GM21786 (cell line): ENCODE results near the gene GNG2.

Experiments used
- ATAC-seq: cut with Tn5 transposase; IDR thresholded peaks from one replicate; pipeline ENCODE4 v1.9.1; 2021; ENCODE audit not compliant: unreplicated experiment

Gene GNG2

GRCh38 chr14:51860164-51860824, at the start of gene GNG2:
TSS of gene GNG2 (plus strand) at chr14:51860612. CDS start at chr14:51950679, 90,067 bp downstream.
- ATAC-seq: peak; percentile 93

GRCh38 chr14:51811706-51812105, 48.7 kb upstream of the GNG2 start:
- no peak for ATAC-seq

- ATAC-seq: no peak
These were observed 44.4 kb upstream of the GNG2 start for GRCh38 chr14:51816031-51816430.

GRCh38 chr14:51817326-51817725, 43.1 kb upstream of the GNG2 start:
- ATAC-seq: no peak

- ATAC-seq: no peak
These were observed 41.5 kb upstream of the GNG2 start for GRCh38 chr14:51818748-51819380.

- no peak for ATAC-seq
These were observed 38.6 kb upstream of the GNG2 start for GRCh38 chr14:51821822-51822221.

- no peak for ATAC-seq
These were observed 37.9 kb upstream of the GNG2 start for GRCh38 chr14:51822499-51822898.

- ATAC-seq: no peak
These were observed 36.7 kb upstream of the GNG2 start for GRCh38 chr14:51823706-51824105.

- ATAC-seq: no peak
These were observed 36.2 kb upstream of the GNG2 start for GRCh38 chr14:51824191-51824590.

GRCh38 chr14:51825926-51826325, 34.5 kb upstream of the GNG2 start:
- no peak for ATAC-seq

GRCh38 chr14:51828017-51828797, 32.2 kb upstream of the GNG2 start:
- ATAC-seq: peak; percentile 99

- ATAC-seq: no peak
These were observed 26.2 kb upstream of the GNG2 start for GRCh38 chr14:51834240-51834639.

GRCh38 chr14:51836417-51836816, 24.0 kb upstream of the GNG2 start:
- ATAC-seq: no peak

- peak; percentile 32 for ATAC-seq
These were observed 16.1 kb upstream of the GNG2 start for GRCh38 chr14:51844081-51844881.

- ATAC-seq: no peak
These were observed 14.6 kb upstream of the GNG2 start for GRCh38 chr14:51845811-51846210.

- peak; percentile 75 for ATAC-seq
These were observed 13.6 kb upstream of the GNG2 start for GRCh38 chr14:51846631-51847488.

- ATAC-seq: no peak
These were observed 13.0 kb upstream of the GNG2 start for GRCh38 chr14:51847489-51847796.

GRCh38 chr14:51848120-51848519, 12.3 kb upstream of the GNG2 start:
- no peak for ATAC-seq

GRCh38 chr14:51849097-51849496, 11.3 kb upstream of the GNG2 start:
- ATAC-seq: no peak

- ATAC-seq: no peak
These were observed 9.8 kb upstream of the GNG2 start for GRCh38 chr14:51850651-51851050.
